GM12878 (cell line): ENCODE measurements around the gene POLA2. TPM values are rescaled to one million over a fixed set of nuclear protein-coding genes. Genes with fewer than 3 reads are reported as not detected.
A peak's percentile ranks its signal among the peaks of the same experiment; 100 is the strongest.
"Not testable (repeated sequence)": the region's sequence is repeated elsewhere in the genome, so short reads cannot be mapped to it uniquely, and the experiment has no call there.

ENCODE experiments used
- ATAC-seq: fragments of 200-7000 bp; cut with Tn5 transposase; 3 replicates; pipeline ENCODE4 v1.9.1; 2020; ENCODE audit warnings: mild to moderate bottlenecking, moderate library complexity
- BruUV-seq: library from RNA; stranded (reverse); fragments of 400-500 nt; replicated peaks from 2 replicates; lab custom pipeline; 2021; lab: Mats Ljungman, UMichigan
- CTCF ChIA-PET: fragments of 300-600 bp; sonication (Branson Sonifier 250); formaldehyde crosslinking; extraction: SDS; loops from one replicate; lab custom pipeline; 2021; ENCODE audit warnings: inconsistent platforms; lab: Yijun Ruan, JAX
- POLR2A ChIA-PET: fragments of 350-600 bp; formaldehyde crosslinking; extraction: SDS; loops from one replicate; lab custom pipeline; 2021; ENCODE audit warnings: inconsistent platforms; lab: Charles Lee
- RAD21 ChIA-PET: fragments of 300-600 bp; sonication (Branson Sonifier 250); formaldehyde crosslinking; loops from one replicate; lab custom pipeline; 2023; ENCODE audit warnings: antibody characterized with exemption; ENCODE audit not compliant: unreplicated experiment; lab: Charles Lee
- SMC1A ChIA-PET: fragments of 300-600 bp; sonication (Branson Sonifier 250); formaldehyde crosslinking; loops from one replicate; lab custom pipeline; 2023; ENCODE audit not compliant: unreplicated experiment, uncharacterized antibody; lab: Charles Lee
- DNase-seq: peaks from one replicate; pipeline ENCODE4 v3.0.0-alpha.2; 2011; ENCODE audit warnings: low read depth, low spot score
- FAIRE-seq: peaks from 3 replicates; lab custom pipeline; 2011; peaks lifted over from hg19 to GRCh38; lab: Jason Lieb, UNC
- H2AFZ ChIP-seq: 2 replicates; pipeline ENCODE4 v1.6.0; 2011; ENCODE audit warnings: low read depth, low read length, control low read depth; ENCODE audit not compliant: control insufficient read depth
- H3K27ac ChIP-seq: 2 replicates; pipeline ENCODE4 v1.5.1; 2011; ENCODE audit warnings: control low read depth; ENCODE audit not compliant: control insufficient read depth, insufficient read depth
- H3K27me3 ChIP-seq, 2 experiments: replicated peaks in 1 of 2; 2 replicates each; pipeline versions ENCODE4 v1.6.0 to v1.6.1; 2011; ENCODE audit warnings: low read length in 1 of 2; ENCODE audit not compliant: control insufficient read depth in 2 of 2, insufficient read depth in 2 of 2
- H3K36me3 ChIP-seq, 2 experiments: 2 replicates each; pipeline ENCODE4 v1.5.1; 2011; ENCODE audit warnings: low read length in 1 of 2; ENCODE audit not compliant: control insufficient read depth in 2 of 2, insufficient read depth in 2 of 2
- H3K4me1 ChIP-seq: 2 replicates; pipeline ENCODE4 v1.6.1; 2011; ENCODE audit warnings: mild to moderate bottlenecking, low read length, moderate library complexity, mixed read lengths; ENCODE audit not compliant: control insufficient read depth, insufficient read depth
- H3K4me2 ChIP-seq: 2 replicates; pipeline ENCODE4 v1.6.0; 2011; ENCODE audit warnings: control low read depth; ENCODE audit not compliant: control insufficient read depth, insufficient read depth
- H3K4me3 ChIP-seq: fragments of 200-600 bp; sonication (generic); 2 replicates; pipeline ENCODE4 v1.5.1; 2016
- H3K79me2 ChIP-seq: 2 replicates; pipeline ENCODE4 v1.6.0; 2011; ENCODE audit warnings: low read length; ENCODE audit not compliant: control insufficient read depth, insufficient read depth
- H3K9ac ChIP-seq: 2 replicates; pipeline ENCODE4 v1.8.0; 2011; ENCODE audit warnings: low read length, control low read depth, mixed read lengths; ENCODE audit not compliant: control insufficient read depth, insufficient read depth
- H3K9me3 ChIP-seq: replicated peaks from 3 replicates; pipeline ENCODE4 v1.5.1; 2011; ENCODE audit warnings: mild to moderate bottlenecking, low read length; ENCODE audit not compliant: control insufficient read depth, insufficient read depth
- H4K20me1 ChIP-seq: 2 replicates; pipeline ENCODE4 v1.6.0; 2011; ENCODE audit not compliant: control insufficient read depth, insufficient read depth
- BHLHE40 ChIP-seq, 2 experiments: fragments of 450-650 bp in 1 of 2; IDR thresholded peaks; 2 replicates each; pipeline ENCODE4 v1.6.1; 2011 to 2017; ENCODE audit warnings: low read depth in 2 of 2, borderline replicate concordance in 1 of 2, improper control_type of control experiment in 1 of 2, low read length in 1 of 2, mild to moderate bottlenecking in 1 of 2
- EED ChIP-seq: sonication (generic); IDR thresholded peaks from 2 replicates; pipeline ENCODE4 v1.6.1; 2016; ENCODE audit warnings: antibody characterized with exemption, low read depth
- RELA ChIP-seq: fragments of 450-650 bp; IDR thresholded peaks from 2 replicates; pipeline ENCODE4 v1.8.0; 2014; ENCODE audit warnings: borderline replicate concordance; ENCODE audit not compliant: partially characterized antibody
- RFX5 ChIP-seq: IDR thresholded peaks from 2 replicates; pipeline ENCODE4 v1.6.1; 2011; ENCODE audit warnings: low read depth, low read length, improper control_type of control experiment
- SPI1 ChIP-seq: IDR thresholded peaks from 2 replicates; pipeline ENCODE4 v1.6.1; 2011; ENCODE audit warnings: low read depth, mild to moderate bottlenecking, low read length, moderate library complexity, borderline replicate concordance; ENCODE audit not compliant: insufficient read depth
- TCF12 ChIP-seq: IDR thresholded peaks from 2 replicates; pipeline ENCODE4 v1.6.1; 2011; ENCODE audit warnings: low read depth, mild to moderate bottlenecking, low read length
- WGBS: methylation state at CpG from one replicate; pipeline ENCODE4 v1.1.6; 2016; ENCODE audit warnings: low lambda C conversion rate; ENCODE audit not compliant: insufficient replicate concordance, insufficient coverage; ENCODE audit errors: missing lambda C conversion rate; 5-methylcytosine and 5-hydroxymethylcytosine counted together
- in situ Hi-C: fragments of 300-500 bp; cut with MboI; formaldehyde crosslinking; loops from 9 replicates; pipeline ENCODE4 v1.14.3; 2018; ENCODE audit warnings: mixed read lengths
- intact Hi-C: fragments of 100-400 bp; cut with micrococcal nuclease; formaldehyde crosslinking; loops from one replicate; pipeline ENCODE4 v1.14.2; 2022; ENCODE audit not compliant: unreplicated experiment
- polyA plus RNA-seq, 11 experiments: library from polyadenylated mRNA; depleted of rRNA in 4 of 11; unstranded in 6 of 11; stranded (reverse) in 5 of 11; fragments of >200 nt; fragmentation: Nextera tagmentation in 4 of 11; fragmentation: Illumina TruSeq in 1 of 11; extraction: Ambion mirVana in 4 of 11; extraction: Trizol in 1 of 11; gene quantifications; 1 replicate in 1 of 11; 2 replicates in 10 of 11; pipeline versions ENCODE4 v1.2.1 to v1.2.3, GENCODE V29; 2011 to 2016; ENCODE audit warnings: inconsistent platforms in 2 of 11, missing spikeins in 2 of 11, low read depth in 1 of 11
- total RNA-seq, 4 experiments: library from RNA; depleted of rRNA in 3 of 4; stranded (reverse); fragments of >200 nt in 3 of 4; fragmentation: Illumina TruSeq in 1 of 4; extraction: Trizol in 1 of 4; gene quantifications; 2 replicates each; pipeline versions ENCODE4 v1.2.1 to v1.2.3, GENCODE V29; 2013 to 2021

The POLA2 gene
- total and polyA plus RNA-seq, 10 of the 15 experiments (the other 5 are each of a cell fraction or from before 2014, with no cell fraction given), result 4.2 to 121 (median 56.2) TPM

- no peak for DNase-seq
- TF ChIP-seq RELA (no peak), SPI1 (peak; percentile 54; the same call in 1 of the 2 replicates), EED (peak; percentile 27; the same call in 1 of the 2 replicates)
- Histone ChIP-seq H3K27ac (peak overlapping the region; percentile 98), H3K27me3 (no peaks in the 10 kb centered on the region), H3K79me2 (peaks cover 34% of the 10 kb centered on the region), H3K36me3 (peaks cover 0 to 9% of the 10 kb centered on the region in 2 experiments; a peak in 2 of 4 replicates), H3K4me1 (peaks cover 3% of the 10 kb centered on the region), H3K4me3 (peak overlapping the region; percentile 92), H2AFZ (peak overlapping the region; percentile 97), H3K9me3 (no peaks in the 10 kb centered on the region), H4K20me1 (no peaks in the 10 kb centered on the region), H3K9ac (peak overlapping the region; percentile 100), H3K4me2 (peak overlapping the region; percentile 96)
- in situ Hi-C loops, result no loop called here
- no peak for FAIRE-seq
- RAD21 ChIA-PET, result interaction anchor here (1.0 to 2.0 kb wide), 15 partner anchors 12 to 414 kb away, joined by 3 to 12 read pairs (median 5); partner anchors contain the start of genes CAPN1, DPF2 and TM7SF2
- ATAC-seq, result no peak
- intact Hi-C loops, result loop anchor here (5.0 kb wide), 1 partner anchor 70 kb away; the partner anchor contains the start of gene DPF2
- CTCF ChIA-PET, result interaction anchor here (0.5 to 2.6 kb wide), 12 partner anchors 9 to 449 kb away, joined by 3 to 30 read pairs (median 4); partner anchors contain the start of genes CAPN1, CDC42EP2, DPF2 and FAU
- SMC1A ChIA-PET, result interaction anchor here (0.8 to 1.9 kb wide), 11 partner anchors 12 to 155 kb away, joined by 3 to 9 read pairs (median 4); partner anchors contain the start of gene CDC42EP2
- BruUV-seq, result no TSS peak
- under 1% methylated on average over 16 of the region's 16 CpGs for WGBS
- POLR2A ChIA-PET, result interaction anchor here (0.7 to 2.4 kb wide), 20 partner anchors 9 to 409 kb away, joined by 3 to 19 read pairs (median 4); partner anchors contain the start of genes CDC42EP2, DPF2, FAU and MRPL49
Measured at GRCh38 chr11:65262381-65262680, 569 bp downstream of the POLA2 start.

GRCh38 chr11:65262776-65263175 lies 1.0 kb downstream of the POLA2 start:
- no peaks in the 10 kb centered on the region for H3K9me3 ChIP-seq
- H4K20me1 ChIP-seq, result no peaks in the 10 kb centered on the region
- ChIA-PET POLR2A (interaction anchor here (0.7 to 2.4 kb wide), 18 partner anchors 8 to 409 kb away, joined by 3 to 19 read pairs (median 5); partner anchors contain the start of genes CDC42EP2, DPF2, FAU and MRPL49), CTCF (interaction anchor here (0.5 to 2.6 kb wide), 10 partner anchors 10 to 450 kb away, joined by 3 to 30 read pairs (median 5); partner anchors contain the start of genes CAPN1, CDC42EP2 and DPF2), RAD21 (interaction anchor here (1.1 to 2.0 kb wide), 12 partner anchors 12 to 415 kb away, joined by 3 to 12 read pairs (median 6); partner anchors contain the start of genes CAPN1, DPF2 and TM7SF2), SMC1A (interaction anchor here (0.7 to 1.9 kb wide), 10 partner anchors 12 to 287 kb away, joined by 3 to 9 read pairs (median 4); partner anchors contain the start of gene CDC42EP2)
- peak overlapping the region; percentile 98 for H3K27ac ChIP-seq
- peak overlapping the region; percentile 92 for H3K4me3 ChIP-seq
- peaks cover 34% of the 10 kb centered on the region for H3K79me2 ChIP-seq
- H3K9ac ChIP-seq, result peak overlapping the region; percentile 100
- peak; percentile 30 for ATAC-seq
- peak overlapping the region; percentile 96 for H3K4me2 ChIP-seq
- TF ChIP-seq RFX5 (no peak), BHLHE40 (IDR thresholded peaks at IDR 0.05; ENCODE audit: borderline replicate concordance in 1 of 2, low read depth in 2 of 2, low read length in 1 of 2) (peak in 1 of 2 experiments; percentile 41; a peak in 1 of 4 replicates), TCF12 (0 out of 2 replicates have a peak, but pooled peaks have one; percentile 9)
- H3K27me3 ChIP-seq, result no peaks in the 10 kb centered on the region
- in situ Hi-C loops (no loop called here), intact Hi-C loops (loop anchor here (5.0 kb wide), 1 partner anchor 70 kb away; the partner anchor contains the start of gene DPF2)
- 10% methylated on average over 6 of the region's 6 CpGs for WGBS
- BruUV-seq, result TSS peak; percentile 93
- DNase-seq, result no peak
- H3K36me3 ChIP-seq, result peaks cover 0 to 9% of the 10 kb centered on the region in 2 experiments; a peak in 2 of 4 replicates
- no peak overlapping the region; the same call in 1 of the 2 replicates for H2AFZ ChIP-seq
- peaks cover 3% of the 10 kb centered on the region for H3K4me1 ChIP-seq
- FAIRE-seq, result no peak

- in situ Hi-C loops, result not testable (repeated sequence)
Measured at GRCh38 chr11:65264747-65265146, 3.0 kb downstream of the POLA2 start.

More at GRCh38 chr11:65264747-65265146, 3.0 kb downstream of the POLA2 start:
- H3K27me3 ChIP-seq, H3K9ac ChIP-seq, DNase-seq, H2AFZ ChIP-seq, H4K20me1 ChIP-seq, FAIRE-seq, H3K4me1 ChIP-seq, ATAC-seq, BruUV-seq, H3K27ac ChIP-seq, POLR2A ChIA-PET, H3K9me3 ChIP-seq: not testable (repeated sequence)
- intact Hi-C loops, result loop anchor here (5.0 kb wide), 1 partner anchor 68 kb away; the partner anchor contains the start of gene DPF2
- ChIA-PET CTCF (interaction anchor here (0.8 to 4.4 kb wide), 9 partner anchors 10 to 162 kb away, joined by 4 to 25 read pairs (median 7); partner anchors contain the start of gene CDC42EP2), RAD21 (interaction anchor here (0.7 to 1.4 kb wide), 4 partner anchors 40 to 130 kb away, joined by 3 to 4 read pairs (median 3); no protein-coding TSS in a partner anchor), SMC1A (interaction anchor here (0.7 to 2.3 kb wide), 4 partner anchors 10 to 590 kb away, joined by 3 to 11 read pairs (median 4); no protein-coding TSS in a partner anchor)
- H3K4me3 ChIP-seq, result 0 out of 2 replicates have a peak overlapping the region, but pooled peaks have one; percentile 8
- peaks cover 0 to 15% of the 10 kb centered on the region in 2 experiments; a peak in 2 of 4 replicates for H3K36me3 ChIP-seq
- H3K4me2 ChIP-seq, result peak overlapping the region; percentile 38; the same call in 1 of the 2 replicates
- WGBS, result 99% methylated on average over 11 of the region's 11 CpGs
- H3K79me2 ChIP-seq, result peaks cover 34% of the 10 kb centered on the region
